CD14-positive monocyte (primary cell): Measurements from ENCODE around the gene SLK. TPM values are rescaled to one million over a fixed set of nuclear protein-coding genes. Genes with fewer than 3 reads are reported as not detected.

Source experiments
- DNase-seq, 3 donors: peaks; one replicate each; pipeline ENCODE4 v3.0.0-alpha.2; 2011 to 2022
- H2AFZ ChIP-seq: 2 replicates; pipeline ENCODE4 v1.6.0; 2012; ENCODE audit warnings: mild to moderate bottlenecking, low read depth, low read length, inconsistent platforms; ENCODE audit not compliant: insufficient read depth, poor library complexity, severe bottlenecking
- H3K27ac ChIP-seq, 2 donors: 1 replicate in 1 of 2; 2 replicates in 1 of 2; pipeline ENCODE4 v1.5.1; 2012 to 2013; ENCODE audit warnings: low read length in 2 of 2, control low read depth in 1 of 2, inconsistent platforms in 1 of 2, low read depth in 1 of 2, mild to moderate bottlenecking in 1 of 2
- H3K27me3 ChIP-seq, 2 donors: one replicate each; pipeline versions ENCODE4 v1.6.0 to v1.6.1; 2011 to 2013; ENCODE audit warnings: low read length in 2 of 2; ENCODE audit not compliant: control insufficient read depth in 2 of 2, insufficient read depth in 2 of 2
- H3K36me3 ChIP-seq, 2 donors: replicated peaks in 1 of 2; 1 replicate in 1 of 2; 2 replicates in 1 of 2; pipeline versions ENCODE4 v1.5.1 to v1.6.1; 2012 to 2013; ENCODE audit warnings: low read length in 2 of 2, control low read depth in 1 of 2, inconsistent platforms in 1 of 2, mild to moderate bottlenecking in 1 of 2; ENCODE audit not compliant: insufficient read depth in 2 of 2, control insufficient read depth in 1 of 2
- H3K4me1 ChIP-seq, 2 donors: 1 replicate in 1 of 2; 2 replicates in 1 of 2; pipeline versions ENCODE4 v1.5.1 to v1.6.1; 2012 to 2013; ENCODE audit warnings: low read length in 2 of 2, control low read depth in 1 of 2, inconsistent platforms in 1 of 2, mild to moderate bottlenecking in 1 of 2, moderate library complexity in 1 of 2; ENCODE audit not compliant: insufficient read depth in 2 of 2, control insufficient read depth in 1 of 2
- H3K4me2 ChIP-seq: replicated peaks from 2 replicates; pipeline ENCODE3; 2012; ENCODE audit warnings: low read length, moderate library complexity, mild to moderate bottlenecking; ENCODE audit not compliant: poor library complexity, severe bottlenecking; ENCODE audit errors: extremely low read depth
- H3K4me3 ChIP-seq, 3 experiments: fragments of 200-600 bp in 1 of 3; sonication (generic) in 1 of 3; replicated peaks in 1 of 3; 1 replicate in 2 of 3; 2 replicates in 1 of 3; pipeline ENCODE4 v1.5.1; 2011 to 2013; ENCODE audit warnings: low read length in 3 of 3, mild to moderate bottlenecking in 3 of 3, control low read depth in 2 of 3, low read depth in 2 of 3, inconsistent platforms in 1 of 3, moderate library complexity in 1 of 3
- H3K79me2 ChIP-seq: 2 replicates; pipeline ENCODE4 v1.6.0; 2012; ENCODE audit warnings: mild to moderate bottlenecking, control low read depth, inconsistent platforms, low read length, moderate library complexity; ENCODE audit not compliant: insufficient read depth
- H3K9ac ChIP-seq: 2 replicates; pipeline ENCODE4 v1.6.0; 2017; ENCODE audit warnings: low read length, mild to moderate bottlenecking; ENCODE audit not compliant: insufficient read depth, poor library complexity, severe bottlenecking
- H3K9me3 ChIP-seq, 2 donors: replicated peaks in 1 of 2; 1 replicate in 1 of 2; 2 replicates in 1 of 2; pipeline versions ENCODE4 v1.5.1 to v1.6.1; 2012 to 2013; ENCODE audit warnings: low read length in 2 of 2, control low read depth in 1 of 2; ENCODE audit not compliant: control insufficient read depth in 1 of 2, insufficient read depth in 1 of 2
- H4K20me1 ChIP-seq: 2 replicates; pipeline ENCODE4 v1.6.0; 2012; ENCODE audit warnings: mild to moderate bottlenecking, low read length, control low read depth, moderate library complexity; ENCODE audit not compliant: insufficient read depth
- H3K27ac Mint-ChIP-seq, 7 donors: one replicate each; pipeline ENCODE4 v1.8.0; 2020; ENCODE audit warnings: mild to moderate bottlenecking in 7 of 7, mixed read lengths in 7 of 7, moderate library complexity in 6 of 7, inconsistent platforms in 2 of 7
- H3K27me3 Mint-ChIP-seq, 3 donors: one replicate each; pipeline ENCODE4 v1.8.0; 2021 to 2022; ENCODE audit warnings: low read depth in 3 of 3, mild to moderate bottlenecking in 3 of 3, mixed read lengths in 3 of 3, moderate library complexity in 3 of 3, inconsistent platforms in 1 of 3
- H3K36me3 Mint-ChIP-seq, 2 donors: one replicate each; pipeline ENCODE4 v1.8.0; 2020; ENCODE audit warnings: mixed read lengths in 2 of 2, inconsistent platforms in 1 of 2, mild to moderate bottlenecking in 1 of 2
- H3K4me1 Mint-ChIP-seq: one replicate; pipeline ENCODE4 v1.8.0; 2020; ENCODE audit warnings: mild to moderate bottlenecking, mixed read lengths
- H3K4me3 Mint-ChIP-seq, 2 donors: one replicate each; pipeline ENCODE4 v1.8.0; 2020; ENCODE audit warnings: mild to moderate bottlenecking in 2 of 2, mixed read lengths in 2 of 2, moderate library complexity in 1 of 2
- H3K9me3 Mint-ChIP-seq, 7 donors: one replicate each; pipeline ENCODE4 v1.8.0; 2020 to 2022; ENCODE audit warnings: mixed read lengths in 7 of 7, mild to moderate bottlenecking in 6 of 7, moderate library complexity in 6 of 7, inconsistent platforms in 2 of 7
- WGBS: methylation state at CpG from one replicate; pipeline ENCODE4 v1.1.5; 2013; ENCODE audit warnings: missing lambda C conversion rate; ENCODE audit not compliant: insufficient coverage; 5-methylcytosine and 5-hydroxymethylcytosine counted together
- intact Hi-C, 2 donors: fragments of 100-400 bp; cut with micrococcal nuclease; formaldehyde crosslinking; loops; one replicate each; pipeline versions ENCODE4 v1.15.0 to v1.15.1; 2023
- polyA plus RNA-seq, 3 donors: library from polyadenylated mRNA; depleted of rRNA in 1 of 3; unstranded in 2 of 3; stranded (reverse) in 1 of 3; fragments of 300-500 nt in 2 of 3; fragments of >200 nt in 1 of 3; fragmentation: Illumina TruSeq in 2 of 3; gene quantifications; 1 replicate in 2 of 3; 2 replicates in 1 of 3; pipeline ENCODE4 v1.2.3, GENCODE V29; 2012 to 2021
- TF ChIP-seq, protein P1 (sequence below): fragments of 200-600 bp; IDR thresholded peaks from one replicate; pipeline ENCODE4 v1.8.0; 2022; ENCODE audit warnings: antibody characterized with exemption, mild to moderate bottlenecking

Gene SLK
- polyA plus RNA-seq, 3 donors = 2.9 to 6.5 (median 4.4) TPM

DNA sequence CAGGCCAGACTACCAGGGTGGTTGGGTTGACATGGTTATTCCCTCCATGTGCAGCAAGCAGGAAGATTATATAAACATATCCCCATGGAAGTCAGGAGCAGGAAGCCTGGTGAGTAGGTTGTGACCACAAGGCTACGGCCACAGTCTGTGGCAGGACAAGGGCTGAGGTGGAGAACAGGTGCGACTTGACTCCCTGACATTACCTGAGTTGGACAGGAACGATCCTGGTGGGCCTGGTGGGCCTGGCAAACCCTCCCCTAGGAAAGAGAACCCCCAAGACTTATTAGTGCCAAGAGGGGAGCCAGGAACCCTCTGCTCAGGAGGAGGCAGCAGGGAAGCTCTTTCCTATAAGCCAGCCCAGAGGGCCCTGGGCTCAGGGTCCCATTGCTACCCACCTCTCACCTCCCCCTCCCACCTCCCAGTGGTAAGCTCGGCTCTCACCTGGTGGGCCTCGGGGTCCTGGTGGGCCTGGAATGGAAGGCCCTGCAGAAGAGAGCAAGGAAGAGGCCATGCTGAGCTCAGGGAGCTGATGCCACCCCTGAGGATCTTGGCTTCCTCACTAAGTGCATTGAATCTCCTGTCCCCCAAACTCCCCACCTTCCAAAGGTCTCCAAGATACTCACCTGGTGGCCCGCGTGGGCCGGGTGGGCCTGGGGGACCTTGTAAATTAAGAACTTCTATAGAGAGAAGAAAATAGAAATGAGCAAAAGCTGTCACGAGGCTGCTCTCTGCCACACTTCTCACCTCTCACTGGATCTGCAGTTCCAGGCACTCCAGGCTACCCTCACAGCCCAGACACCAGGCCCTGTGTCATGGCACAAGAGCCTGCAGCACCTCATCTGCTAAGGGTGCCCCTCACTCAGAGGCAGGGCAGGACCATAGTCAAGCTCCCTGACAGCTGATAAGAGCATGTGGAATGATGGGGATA lies 74.2 kb downstream of the SLK start:
- H2AFZ ChIP-seq = no peak overlapping the region
- H3K27ac Mint-ChIP-seq = peak overlapping the region in 2 of 7 donors; percentile 22 to 51
- no peak overlapping the region for H3K9ac ChIP-seq
- H3K4me2 ChIP-seq = no peak overlapping the region
- no peaks in the 10 kb centered on the region for H3K36me3 Mint-ChIP-seq
- H3K4me1 ChIP-seq = no peaks in the 10 kb centered on the region
- DNase-seq = no peak
- H3K9me3 Mint-ChIP-seq = no peaks in the 10 kb centered on the region
- H3K4me3 ChIP-seq = no peak overlapping the region
- TF ChIP-seq, protein P1, sequence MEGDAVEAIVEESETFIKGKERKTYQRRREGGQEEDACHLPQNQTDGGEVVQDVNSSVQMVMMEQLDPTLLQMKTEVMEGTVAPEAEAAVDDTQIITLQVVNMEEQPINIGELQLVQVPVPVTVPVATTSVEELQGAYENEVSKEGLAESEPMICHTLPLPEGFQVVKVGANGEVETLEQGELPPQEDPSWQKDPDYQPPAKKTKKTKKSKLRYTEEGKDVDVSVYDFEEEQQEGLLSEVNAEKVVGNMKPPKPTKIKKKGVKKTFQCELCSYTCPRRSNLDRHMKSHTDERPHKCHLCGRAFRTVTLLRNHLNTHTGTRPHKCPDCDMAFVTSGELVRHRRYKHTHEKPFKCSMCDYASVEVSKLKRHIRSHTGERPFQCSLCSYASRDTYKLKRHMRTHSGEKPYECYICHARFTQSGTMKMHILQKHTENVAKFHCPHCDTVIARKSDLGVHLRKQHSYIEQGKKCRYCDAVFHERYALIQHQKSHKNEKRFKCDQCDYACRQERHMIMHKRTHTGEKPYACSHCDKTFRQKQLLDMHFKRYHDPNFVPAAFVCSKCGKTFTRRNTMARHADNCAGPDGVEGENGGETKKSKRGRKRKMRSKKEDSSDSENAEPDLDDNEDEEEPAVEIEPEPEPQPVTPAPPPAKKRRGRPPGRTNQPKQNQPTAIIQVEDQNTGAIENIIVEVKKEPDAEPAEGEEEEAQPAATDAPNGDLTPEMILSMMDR = no peak
- H3K27me3 ChIP-seq = no peaks in the 10 kb centered on the region
- no peak overlapping the region for H3K27ac ChIP-seq
- H3K9me3 ChIP-seq = no peaks in the 10 kb centered on the region
- peaks cover 3 to 5% (median 4%) of the 10 kb centered on the region in 3 donors for H3K27me3 Mint-ChIP-seq
- H3K4me1 Mint-ChIP-seq = no peaks in the 10 kb centered on the region
- no peaks in the 10 kb centered on the region for H4K20me1 ChIP-seq
- no peaks in the 10 kb centered on the region for H3K36me3 ChIP-seq
- 89% methylated on average over 4 of the region's 9 CpGs for WGBS
- intact Hi-C loops = no loop called here
- H3K79me2 ChIP-seq = no peaks in the 10 kb centered on the region
- H3K4me3 Mint-ChIP-seq = no peak overlapping the region

DNA sequence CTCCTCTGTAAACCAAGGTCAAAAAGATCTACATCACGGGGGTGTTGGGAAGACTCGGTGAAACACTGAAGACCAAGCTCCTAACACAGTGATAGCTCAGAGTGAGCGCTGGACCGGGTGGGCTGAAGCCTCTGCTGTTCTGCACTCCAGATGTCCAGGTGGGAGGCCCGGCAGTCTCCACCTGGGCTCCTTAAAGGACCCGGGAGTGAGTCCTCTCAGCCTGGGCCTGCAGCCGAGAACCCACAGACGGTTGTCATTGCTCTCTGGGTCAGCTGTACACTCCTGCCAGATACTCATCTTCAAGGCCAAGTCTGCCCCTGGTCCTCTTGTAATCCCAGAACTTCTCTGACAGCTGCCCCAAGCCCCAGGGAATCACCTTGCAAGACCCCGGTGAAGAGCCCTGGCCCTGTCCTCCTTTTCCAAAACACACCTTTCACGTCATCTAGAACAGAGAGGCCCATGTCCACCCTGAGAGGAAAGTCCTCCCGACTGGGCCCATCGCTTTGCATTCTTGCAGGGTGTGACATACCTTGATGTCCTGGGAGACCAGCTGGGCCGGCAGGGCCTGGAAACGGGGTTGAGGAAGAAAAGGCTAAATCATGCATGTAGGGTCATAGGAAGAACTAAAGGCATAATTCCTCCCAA lies 75.1 kb downstream of the SLK start:
- no peak for DNase-seq
- H3K27ac ChIP-seq = no peak overlapping the region
- no peak overlapping the region for H3K4me2 ChIP-seq
- no peaks in the 10 kb centered on the region for H3K79me2 ChIP-seq
- H3K36me3 ChIP-seq = no peaks in the 10 kb centered on the region
- H3K27ac Mint-ChIP-seq = no peak overlapping the region
- TF ChIP-seq, protein P1 = no peak
- no peaks in the 10 kb centered on the region for H4K20me1 ChIP-seq
- intact Hi-C loops = no loop called here
- no peaks in the 10 kb centered on the region for H3K27me3 ChIP-seq
- H3K9ac ChIP-seq = no peak overlapping the region
- H3K4me1 ChIP-seq = no peaks in the 10 kb centered on the region
- 97% methylated on average over 13 of the region's 14 CpGs for WGBS
- no peak overlapping the region for H3K4me3 Mint-ChIP-seq
- H3K9me3 Mint-ChIP-seq = no peaks in the 10 kb centered on the region
- H3K4me3 ChIP-seq = no peak overlapping the region
- H3K27me3 Mint-ChIP-seq = peaks cover 3 to 4% (median 3%) of the 10 kb centered on the region in 3 donors
- H2AFZ ChIP-seq = no peak overlapping the region
- H3K4me1 Mint-ChIP-seq = no peaks in the 10 kb centered on the region
- no peaks in the 10 kb centered on the region for H3K9me3 ChIP-seq
- H3K36me3 Mint-ChIP-seq = no peaks in the 10 kb centered on the region
